SK-N-SH (cell line): Measurements from ENCODE around the gene ARFGAP1. TPM values are rescaled to one million over a fixed set of nuclear protein-coding genes. Genes with fewer than 3 reads are reported as not detected.

Source experiments
- CTCF ChIA-PET: fragments of 300-600, 350-600 bp; formaldehyde crosslinking; extraction: SDS; loops from one replicate; lab custom pipeline; 2021; lab: Yijun Ruan, JAX
- POLR2A ChIA-PET: fragments of 350-600 bp; sonication (Branson Sonifier 250); formaldehyde crosslinking; extraction: SDS; loops from one replicate; lab custom pipeline; 2020; ENCODE audit warnings: antibody characterized with exemption, inconsistent platforms; lab: Yijun Ruan, JAX
- DNase-seq: peaks from one replicate; pipeline ENCODE4 v3.0.0; 2012
- H2AFZ ChIP-seq: fragments of 200-600 bp; sonication (generic); 2 replicates; pipeline ENCODE4 v1.8.1; 2016; ENCODE audit warnings: antibody characterized with exemption, mild to moderate bottlenecking, low read depth
- H3F3A ChIP-seq: fragments of 200-600 bp; sonication (generic); replicated peaks from 2 replicates; pipeline ENCODE3; 2016; ENCODE audit warnings: antibody characterized with exemption, mild to moderate bottlenecking; ENCODE audit not compliant: insufficient read depth
- H3K27ac ChIP-seq, 2 experiments: fragments of 200-500 bp in 1 of 2; fragments of 200-600 bp in 1 of 2; sonication (Bioruptor generic) in 1 of 2; sonication (generic), shearing (Covaris generic) in 1 of 2; 2 replicates each; pipeline versions ENCODE4 v1.5.1 to v1.6.1; 2014 to 2016; ENCODE audit warnings: low read depth in 2 of 2, inconsistent platforms in 1 of 2, low read length in 1 of 2, mild to moderate bottlenecking in 1 of 2, mixed read lengths in 1 of 2
- H3K27me3 ChIP-seq: fragments of 200-600 bp; sonication (generic), shearing (Covaris generic); 2 replicates; pipeline ENCODE4 v1.6.1; 2016; ENCODE audit warnings: mixed run types; ENCODE audit not compliant: insufficient read depth
- H3K36me3 ChIP-seq, 2 experiments: fragments of 200-500 bp in 1 of 2; fragments of 200-600 bp in 1 of 2; sonication (Bioruptor generic) in 1 of 2; sonication (generic) in 1 of 2; replicated peaks in 1 of 2; 2 replicates each; pipeline versions ENCODE3 to v1.5.1; 2014 to 2016; ENCODE audit warnings: low read length in 1 of 2, mild to moderate bottlenecking in 1 of 2; ENCODE audit not compliant: insufficient read depth in 2 of 2, control insufficient read depth in 1 of 2
- H3K4me1 ChIP-seq, 2 experiments: fragments of 200-500 bp in 1 of 2; fragments of 200-600 bp in 1 of 2; sonication (Bioruptor generic) in 1 of 2; sonication (generic), shearing (Covaris generic) in 1 of 2; 2 replicates each; pipeline versions ENCODE4 v1.5.1 to v1.6.1; 2014 to 2016; ENCODE audit warnings: low read depth in 1 of 2, low read length in 1 of 2, mixed run types in 1 of 2; ENCODE audit not compliant: insufficient read depth in 2 of 2, control insufficient read depth in 1 of 2
- H3K4me2 ChIP-seq: fragments of 200-600 bp; sonication (generic), shearing (Covaris generic); 2 replicates; pipeline ENCODE4 v1.6.1; 2017; ENCODE audit warnings: mixed run types
- H3K4me3 ChIP-seq, 2 experiments: fragments of 200-500 bp in 1 of 2; fragments of 200-600 bp in 1 of 2; sonication (Bioruptor generic) in 1 of 2; sonication (generic), shearing (Covaris generic) in 1 of 2; 2 replicates each; pipeline versions ENCODE4 v1.5.1 to v1.8.1; 2014 to 2016; ENCODE audit warnings: low read depth in 2 of 2, inconsistent platforms in 1 of 2, low read length in 1 of 2, mild to moderate bottlenecking in 1 of 2, mixed read lengths in 1 of 2, moderate library complexity in 1 of 2
- H3K79me2 ChIP-seq: fragments of 200-600 bp; sonication (generic); 2 replicates; pipeline ENCODE4 v1.8.1; 2017; ENCODE audit warnings: mild to moderate bottlenecking; ENCODE audit not compliant: insufficient read depth
- H3K9ac ChIP-seq: fragments of 200-600 bp; sonication (generic); 2 replicates; pipeline ENCODE4 v1.6.1; 2017; ENCODE audit warnings: mixed run types
- H3K9me2 ChIP-seq: fragments of 200-600 bp; sonication (generic); 2 replicates; pipeline ENCODE4 v1.6.1; 2017; ENCODE audit warnings: mixed run types
- H3K9me3 ChIP-seq: fragments of 200-600 bp; sonication (generic); 2 replicates; pipeline ENCODE4 v1.6.1; 2017; ENCODE audit warnings: mixed run types, mild to moderate bottlenecking, moderate library complexity
- H4K20me1 ChIP-seq: fragments of 200-600 bp; sonication (generic); 2 replicates; pipeline ENCODE4 v1.6.1; 2017; ENCODE audit warnings: mild to moderate bottlenecking, mixed run types; ENCODE audit not compliant: insufficient read depth
- CHD2 ChIP-seq: fragments of 150-350 bp; IDR thresholded peaks from 2 replicates; pipeline ENCODE4 v1.6.1; 2018; ENCODE audit warnings: low read length; ENCODE audit not compliant: partially characterized antibody
- ELF1 ChIP-seq: IDR thresholded peaks from 2 replicates; pipeline ENCODE4 v1.4.0; 2012
- GABPA ChIP-seq: IDR thresholded peaks from 2 replicates; pipeline ENCODE4 v1.4.0; 2012; ENCODE audit warnings: low read depth, mild to moderate bottlenecking
- GATA2 ChIP-seq: sonication (generic); formaldehyde crosslinking; IDR thresholded peaks from 2 replicates; pipeline ENCODE4 v1.5.0; 2020; ENCODE audit warnings: mild to moderate bottlenecking, missing genetic modification reagents
- MEF2A ChIP-seq: IDR thresholded peaks from 2 replicates; pipeline ENCODE4 v1.4.0; 2012; ENCODE audit warnings: low read depth, borderline replicate concordance
- MXI1 ChIP-seq: IDR thresholded peaks from 2 replicates; pipeline ENCODE4 v1.6.1; 2012; ENCODE audit warnings: mild to moderate bottlenecking, low read depth, low read length, improper control_type of control experiment
- RAD21 ChIP-seq: IDR thresholded peaks from 2 replicates; pipeline ENCODE4 v1.6.1; 2012; ENCODE audit warnings: mild to moderate bottlenecking, low read length
- RFX5 ChIP-seq: IDR thresholded peaks from 2 replicates; pipeline ENCODE4 v1.6.1; 2012; ENCODE audit warnings: mild to moderate bottlenecking, improper control_type of control experiment, low read length
- SMC3 ChIP-seq: IDR thresholded peaks from 2 replicates; pipeline ENCODE4 v1.6.1; 2012; ENCODE audit warnings: low read depth, low read length, improper control_type of control experiment
- WGBS: methylation state at CpG from one replicate; pipeline ENCODE4 v1.1.6; 2017; ENCODE audit warnings: low lambda C conversion rate; 5-methylcytosine and 5-hydroxymethylcytosine counted together
- polyA plus RNA-seq, 3 experiments: library from polyadenylated mRNA; depleted of rRNA; stranded (reverse); fragments of >200 nt; gene quantifications; 2 replicates each; pipeline ENCODE4 v1.2.3, GENCODE V29; 2012
- TF ChIP-seq, protein P1 (sequence below): fragments of 200-600 bp; sonication (generic); IDR thresholded peaks from 2 replicates; pipeline ENCODE4 v1.6.1; 2017; ENCODE audit warnings: antibody characterized with exemption, mild to moderate bottlenecking, moderate library complexity
- TF ChIP-seq, protein P2 (sequence below): fragments of 150-350 bp; IDR thresholded peaks from 2 replicates; pipeline ENCODE4 v1.6.1; 2017; ENCODE audit warnings: antibody characterized with exemption, low read length, low read depth, borderline replicate concordance
- TF ChIP-seq, protein P3 (sequence below): IDR thresholded peaks from 2 replicates; pipeline ENCODE4 v1.4.0; 2012; ENCODE audit warnings: low read depth, borderline replicate concordance
- TF ChIP-seq, protein P4 (sequence below): IDR thresholded peaks from 2 replicates; pipeline ENCODE4 v1.6.1; 2012; ENCODE audit warnings: mild to moderate bottlenecking, low read depth, low read length, moderate library complexity

The ARFGAP1 gene
- polyA plus RNA-seq, 1 of the 3 experiments (the other 2 are of a cell fraction), result 72.7 TPM

DNA sequence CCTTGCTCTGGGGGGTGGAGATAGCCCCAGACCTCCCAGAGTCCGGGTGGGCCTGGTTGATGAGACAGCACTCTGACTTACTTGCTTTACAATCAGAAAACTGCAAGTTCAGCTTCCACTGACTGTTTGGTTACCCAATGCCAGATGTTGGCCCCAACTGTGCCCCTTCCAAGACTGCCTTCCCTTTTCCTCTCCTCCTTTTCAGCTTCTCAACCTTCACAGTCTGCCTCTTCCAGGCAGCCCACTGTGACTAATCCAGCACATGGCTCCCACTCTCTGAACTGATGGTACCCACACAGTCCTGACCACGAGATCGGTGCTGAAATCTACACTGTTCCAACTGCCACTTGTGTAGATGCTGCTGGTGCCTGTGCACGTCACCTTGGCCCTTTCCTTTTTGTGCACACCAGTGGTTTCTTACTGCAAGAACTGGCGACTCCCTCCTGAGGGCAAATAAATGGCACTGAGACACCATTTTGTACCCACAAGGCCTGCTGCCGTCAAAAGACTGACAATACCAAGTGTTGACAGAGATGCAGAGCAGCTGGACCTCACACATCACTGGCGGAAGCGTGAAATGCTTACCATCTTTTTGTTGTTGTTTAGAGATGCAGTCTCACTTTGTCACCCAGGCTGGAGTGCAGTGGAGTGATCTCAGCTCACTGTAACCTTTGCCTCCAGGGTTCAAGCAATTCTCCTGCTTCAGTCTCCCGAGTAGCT lies 1.8 kb upstream of the ARFGAP1 start:
- Histone ChIP-seq H3F3A (no peaks in the 10 kb centered on the region), H3K4me1 (peaks cover 0 to 20% of the 10 kb centered on the region in 2 experiments; a peak in 2 of 4 replicates), H2AFZ (no peak overlapping the region), H3K27ac (no peak overlapping the region), H4K20me1 (peaks cover 23% of the 10 kb centered on the region), H3K27me3 (no peaks in the 10 kb centered on the region), H3K36me3 (peaks cover 0 to under 1% of the 10 kb centered on the region in 2 experiments), H3K9me3 (no peaks in the 10 kb centered on the region), H3K79me2 (peaks cover 32% of the 10 kb centered on the region), H3K4me3 (no peak overlapping the region), H3K4me2 (no peak overlapping the region), H3K9me2 (no peaks in the 10 kb centered on the region), H3K9ac (no peak overlapping the region)
- ChIA-PET CTCF (interaction anchor here (0.7 to 4.7 kb wide), 6 partner anchors 10 to 46 kb away, joined by 3 to 38 read pairs (median 3); no protein-coding TSS in a partner anchor), POLR2A (no interaction called here)
- TF ChIP-seq MXI1, result no peak
- WGBS, result 87% methylated on average over 8 of the region's 9 CpGs
- DNase-seq, result no peak

DNA sequence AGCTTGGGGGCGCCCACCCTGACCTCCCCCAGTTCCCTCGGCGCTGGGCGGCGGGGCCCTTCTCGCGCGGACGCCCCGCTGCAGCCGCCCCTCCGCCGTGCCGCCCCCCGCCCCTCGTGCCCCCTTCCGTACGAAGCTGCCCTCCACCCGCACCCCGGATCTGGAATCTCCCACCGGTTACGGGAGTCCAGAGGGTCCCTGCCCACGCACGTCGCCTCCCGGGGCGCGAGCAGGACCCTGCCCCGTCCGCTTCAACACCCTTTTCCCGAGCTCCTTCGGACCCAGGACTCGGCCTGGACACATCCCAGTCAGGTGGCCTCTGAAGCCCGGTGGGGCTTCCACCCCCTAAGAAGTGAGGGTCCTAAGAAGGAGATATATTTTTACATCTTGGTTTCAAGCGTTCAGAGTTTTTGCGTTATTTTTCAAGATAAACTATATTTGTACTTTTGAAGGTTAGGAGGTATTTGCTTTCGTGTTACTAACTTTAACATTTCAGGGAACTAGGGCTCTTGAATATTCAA lies 506 bp downstream of the ARFGAP1 start:
- Histone ChIP-seq H3K79me2 (peaks cover 55% of the 10 kb centered on the region), H3K36me3 (peaks cover 3 to 23% of the 10 kb centered on the region in 2 experiments), H3K4me3 (peak overlapping the region; percentile 87 to 92), H3K9ac (peak overlapping the region; percentile 95), H3K27ac (peak overlapping the region; percentile 41 to 65; a peak in 3 of 4 replicates), H3F3A (no peaks in the 10 kb centered on the region), H4K20me1 (peaks cover 47% of the 10 kb centered on the region), H3K9me3 (no peaks in the 10 kb centered on the region), H3K9me2 (no peaks in the 10 kb centered on the region), H3K4me1 (peaks cover 0 to 20% of the 10 kb centered on the region in 2 experiments; a peak in 2 of 4 replicates), H3K4me2 (peak overlapping the region; percentile 97), H2AFZ (0 out of 2 replicates have a peak overlapping the region, but pooled peaks have one; percentile 51), H3K27me3 (no peaks in the 10 kb centered on the region)
- DNase-seq, result no peak
- CTCF ChIA-PET, result interaction anchor here (0.8 to 4.7 kb wide), 11 partner anchors 8 to 301 kb away, joined by 3 to 38 read pairs (median 3); no protein-coding TSS in a partner anchor
- WGBS, result 4% methylated on average over 20 of the region's 37 CpGs
- TF ChIP-seq, protein P1, sequence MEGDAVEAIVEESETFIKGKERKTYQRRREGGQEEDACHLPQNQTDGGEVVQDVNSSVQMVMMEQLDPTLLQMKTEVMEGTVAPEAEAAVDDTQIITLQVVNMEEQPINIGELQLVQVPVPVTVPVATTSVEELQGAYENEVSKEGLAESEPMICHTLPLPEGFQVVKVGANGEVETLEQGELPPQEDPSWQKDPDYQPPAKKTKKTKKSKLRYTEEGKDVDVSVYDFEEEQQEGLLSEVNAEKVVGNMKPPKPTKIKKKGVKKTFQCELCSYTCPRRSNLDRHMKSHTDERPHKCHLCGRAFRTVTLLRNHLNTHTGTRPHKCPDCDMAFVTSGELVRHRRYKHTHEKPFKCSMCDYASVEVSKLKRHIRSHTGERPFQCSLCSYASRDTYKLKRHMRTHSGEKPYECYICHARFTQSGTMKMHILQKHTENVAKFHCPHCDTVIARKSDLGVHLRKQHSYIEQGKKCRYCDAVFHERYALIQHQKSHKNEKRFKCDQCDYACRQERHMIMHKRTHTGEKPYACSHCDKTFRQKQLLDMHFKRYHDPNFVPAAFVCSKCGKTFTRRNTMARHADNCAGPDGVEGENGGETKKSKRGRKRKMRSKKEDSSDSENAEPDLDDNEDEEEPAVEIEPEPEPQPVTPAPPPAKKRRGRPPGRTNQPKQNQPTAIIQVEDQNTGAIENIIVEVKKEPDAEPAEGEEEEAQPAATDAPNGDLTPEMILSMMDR, result no peak
- TF ChIP-seq, protein P2, sequence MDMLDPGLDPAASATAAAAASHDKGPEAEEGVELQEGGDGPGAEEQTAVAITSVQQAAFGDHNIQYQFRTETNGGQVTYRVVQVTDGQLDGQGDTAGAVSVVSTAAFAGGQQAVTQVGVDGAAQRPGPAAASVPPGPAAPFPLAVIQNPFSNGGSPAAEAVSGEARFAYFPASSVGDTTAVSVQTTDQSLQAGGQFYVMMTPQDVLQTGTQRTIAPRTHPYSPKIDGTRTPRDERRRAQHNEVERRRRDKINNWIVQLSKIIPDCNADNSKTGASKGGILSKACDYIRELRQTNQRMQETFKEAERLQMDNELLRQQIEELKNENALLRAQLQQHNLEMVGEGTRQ, result no peak
- no peak for TF ChIP-seq RAD21
- TF ChIP-seq CHD2, result no peak
- no peak for TF ChIP-seq RFX5
- TF ChIP-seq, protein P3, sequence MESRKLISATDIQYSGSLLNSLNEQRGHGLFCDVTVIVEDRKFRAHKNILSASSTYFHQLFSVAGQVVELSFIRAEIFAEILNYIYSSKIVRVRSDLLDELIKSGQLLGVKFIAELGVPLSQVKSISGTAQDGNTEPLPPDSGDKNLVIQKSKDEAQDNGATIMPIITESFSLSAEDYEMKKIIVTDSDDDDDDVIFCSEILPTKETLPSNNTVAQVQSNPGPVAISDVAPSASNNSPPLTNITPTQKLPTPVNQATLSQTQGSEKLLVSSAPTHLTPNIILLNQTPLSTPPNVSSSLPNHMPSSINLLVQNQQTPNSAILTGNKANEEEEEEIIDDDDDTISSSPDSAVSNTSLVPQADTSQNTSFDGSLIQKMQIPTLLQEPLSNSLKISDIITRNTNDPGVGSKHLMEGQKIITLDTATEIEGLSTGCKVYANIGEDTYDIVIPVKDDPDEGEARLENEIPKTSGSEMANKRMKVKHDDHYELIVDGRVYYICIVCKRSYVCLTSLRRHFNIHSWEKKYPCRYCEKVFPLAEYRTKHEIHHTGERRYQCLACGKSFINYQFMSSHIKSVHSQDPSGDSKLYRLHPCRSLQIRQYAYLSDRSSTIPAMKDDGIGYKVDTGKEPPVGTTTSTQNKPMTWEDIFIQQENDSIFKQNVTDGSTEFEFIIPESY, result no peak
- no peak for TF ChIP-seq MEF2A
- no peak for TF ChIP-seq ELF1
- no peak for TF ChIP-seq GABPA
- TF ChIP-seq, protein P4, sequence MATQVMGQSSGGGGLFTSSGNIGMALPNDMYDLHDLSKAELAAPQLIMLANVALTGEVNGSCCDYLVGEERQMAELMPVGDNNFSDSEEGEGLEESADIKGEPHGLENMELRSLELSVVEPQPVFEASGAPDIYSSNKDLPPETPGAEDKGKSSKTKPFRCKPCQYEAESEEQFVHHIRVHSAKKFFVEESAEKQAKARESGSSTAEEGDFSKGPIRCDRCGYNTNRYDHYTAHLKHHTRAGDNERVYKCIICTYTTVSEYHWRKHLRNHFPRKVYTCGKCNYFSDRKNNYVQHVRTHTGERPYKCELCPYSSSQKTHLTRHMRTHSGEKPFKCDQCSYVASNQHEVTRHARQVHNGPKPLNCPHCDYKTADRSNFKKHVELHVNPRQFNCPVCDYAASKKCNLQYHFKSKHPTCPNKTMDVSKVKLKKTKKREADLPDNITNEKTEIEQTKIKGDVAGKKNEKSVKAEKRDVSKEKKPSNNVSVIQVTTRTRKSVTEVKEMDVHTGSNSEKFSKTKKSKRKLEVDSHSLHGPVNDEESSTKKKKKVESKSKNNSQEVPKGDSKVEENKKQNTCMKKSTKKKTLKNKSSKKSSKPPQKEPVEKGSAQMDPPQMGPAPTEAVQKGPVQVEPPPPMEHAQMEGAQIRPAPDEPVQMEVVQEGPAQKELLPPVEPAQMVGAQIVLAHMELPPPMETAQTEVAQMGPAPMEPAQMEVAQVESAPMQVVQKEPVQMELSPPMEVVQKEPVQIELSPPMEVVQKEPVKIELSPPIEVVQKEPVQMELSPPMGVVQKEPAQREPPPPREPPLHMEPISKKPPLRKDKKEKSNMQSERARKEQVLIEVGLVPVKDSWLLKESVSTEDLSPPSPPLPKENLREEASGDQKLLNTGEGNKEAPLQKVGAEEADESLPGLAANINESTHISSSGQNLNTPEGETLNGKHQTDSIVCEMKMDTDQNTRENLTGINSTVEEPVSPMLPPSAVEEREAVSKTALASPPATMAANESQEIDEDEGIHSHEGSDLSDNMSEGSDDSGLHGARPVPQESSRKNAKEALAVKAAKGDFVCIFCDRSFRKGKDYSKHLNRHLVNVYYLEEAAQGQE, result no peak
- TF ChIP-seq SMC3, result no peak
- no peak for TF ChIP-seq GATA2 (CRISPR knock-in tag)
- POLR2A ChIA-PET, result interaction anchor here (0.6 to 1.9 kb wide), 6 partner anchors 8 to 50 kb away, joined by 3 to 7 read pairs (median 4); no protein-coding TSS in a partner anchor
